Fibroblast of skin of abdomen (primary cell): ENCODE data around the gene BBS7.

ENCODE experiments used
- DNase-seq: peaks from one replicate; pipeline ENCODE4 v3.0.0-alpha.2; 2013

The BBS7 gene

GRCh38 chr4:121824950-121825349 is 45.3 kb downstream of the BBS7 start:
- DNase-seq: no peak

DNA sequence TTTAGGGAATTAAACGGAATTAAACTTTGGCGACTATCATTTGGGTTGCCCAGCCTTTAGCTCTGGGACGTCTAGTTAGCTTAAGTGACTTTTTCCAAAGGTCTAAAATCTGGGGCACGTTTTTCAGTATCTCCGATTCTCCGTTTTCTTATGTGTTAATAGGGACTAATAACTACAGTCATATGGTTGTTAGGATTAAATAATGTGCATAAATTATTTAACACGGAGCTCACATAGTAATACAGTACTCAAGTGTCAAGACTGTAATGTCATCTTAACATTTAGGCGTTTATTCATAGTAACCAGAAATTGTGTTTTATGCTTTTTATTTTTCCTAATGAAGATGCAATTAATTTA is 46.1 kb downstream of the BBS7 start:
- DNase-seq: no peak

DNA sequence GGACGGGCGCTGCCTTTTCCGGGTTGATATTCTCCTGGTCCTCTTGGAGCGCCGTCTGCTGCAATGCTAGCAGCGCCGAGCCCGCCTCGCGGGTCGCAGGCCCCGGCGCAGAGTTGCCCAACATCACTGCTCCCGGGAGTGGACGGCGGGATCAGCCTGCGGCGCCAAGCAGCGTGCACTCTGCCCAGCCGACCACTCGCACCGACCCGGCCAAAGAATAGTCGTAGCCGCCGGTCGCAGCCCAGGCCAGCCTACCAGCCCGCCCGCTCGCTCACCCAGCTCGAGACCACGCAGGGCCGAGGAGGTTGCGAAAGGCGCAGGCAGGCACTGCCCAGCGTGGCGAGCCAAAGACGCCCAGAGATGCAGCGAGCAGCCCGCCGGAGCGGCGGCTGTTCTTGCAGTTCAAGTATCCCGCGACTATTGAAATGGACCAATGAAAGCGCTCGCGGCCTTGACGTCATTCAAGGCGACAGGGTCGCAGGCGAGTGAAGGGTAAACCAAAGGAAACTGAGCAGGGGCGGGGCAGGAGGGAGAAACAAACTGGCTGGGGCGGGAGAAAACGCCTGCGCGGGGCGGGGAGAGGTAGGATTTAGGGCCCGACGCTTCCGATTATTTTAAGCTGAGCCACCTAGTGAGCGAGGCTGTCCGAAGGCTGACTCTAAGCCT is 46.6 kb downstream of the BBS7 start, which contains the start of gene CCNA2:
TSS of gene CCNA2 (minus strand) at position 379 of the 666 bp plus-strand sequence. CDS start at position 124, 255 bp downstream.
- DNase-seq: peak; percentile 97

GRCh38 chr4:121822796-121823504 is 47.3 kb downstream of the BBS7 start:
- DNase-seq: peak; percentile 27

- DNase-seq: no peak
Observed at GRCh38 chr4:121822047-121822446, 48.2 kb downstream of the BBS7 start.

DNA sequence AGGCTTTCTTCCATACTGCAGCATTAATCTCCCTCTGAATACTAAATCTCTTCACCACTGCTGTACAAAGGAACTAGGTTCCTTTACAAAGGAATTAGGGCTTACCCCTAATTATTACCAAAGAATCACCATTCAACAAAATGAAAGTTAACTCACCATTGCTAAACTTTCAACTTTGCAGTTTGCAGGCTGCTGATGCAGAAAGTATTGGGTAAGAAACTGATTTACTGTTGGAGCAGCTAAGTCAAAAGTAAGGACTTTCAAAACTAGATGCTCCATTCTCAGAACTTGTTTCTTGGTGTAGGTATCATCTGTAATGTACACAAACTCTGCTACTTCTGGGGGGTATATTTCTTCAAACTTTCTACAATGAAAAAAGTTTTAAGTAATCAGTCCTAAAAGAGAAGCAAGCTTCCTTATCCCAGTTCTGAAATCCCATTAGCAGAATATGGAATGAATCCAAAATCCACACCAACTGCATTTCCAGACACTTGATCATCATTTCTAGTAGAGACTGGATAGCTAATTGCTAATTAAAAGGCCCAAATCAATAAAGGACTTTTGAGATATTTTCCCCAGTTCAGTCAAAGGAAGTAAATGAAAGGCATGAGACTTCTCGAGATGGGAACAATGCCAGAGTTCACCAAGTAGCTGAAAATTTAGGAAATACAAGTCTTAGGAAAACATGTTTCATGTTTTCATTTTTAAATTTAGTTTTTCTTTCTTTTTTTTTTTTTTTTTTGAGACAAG is 50.9 kb downstream of the BBS7 start:
- DNase-seq: peak; percentile 51

GRCh38 chr4:121818215-121818614 is 52.1 kb downstream of the BBS7 start:
- DNase-seq: no peak

DNA sequence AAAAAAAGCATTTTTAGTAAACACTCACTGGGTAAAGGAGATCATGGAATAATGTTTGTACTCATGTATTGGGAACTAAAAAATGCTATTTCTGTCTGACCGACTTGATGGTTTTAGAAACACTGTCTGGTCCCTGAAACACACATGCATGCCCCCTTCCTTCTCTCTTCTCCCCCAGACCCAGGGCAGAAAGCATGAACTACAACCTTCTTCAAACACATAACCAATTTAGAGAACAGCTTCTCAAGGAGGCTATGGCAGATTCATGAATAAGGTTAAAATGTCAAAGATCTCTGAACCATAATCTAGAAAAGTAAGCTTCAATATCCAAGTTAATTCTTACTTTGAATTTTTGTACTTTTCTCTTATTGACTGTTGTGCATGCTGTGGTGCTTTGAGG is 52.6 kb downstream of the BBS7 start:
- DNase-seq: no peak

DNA sequence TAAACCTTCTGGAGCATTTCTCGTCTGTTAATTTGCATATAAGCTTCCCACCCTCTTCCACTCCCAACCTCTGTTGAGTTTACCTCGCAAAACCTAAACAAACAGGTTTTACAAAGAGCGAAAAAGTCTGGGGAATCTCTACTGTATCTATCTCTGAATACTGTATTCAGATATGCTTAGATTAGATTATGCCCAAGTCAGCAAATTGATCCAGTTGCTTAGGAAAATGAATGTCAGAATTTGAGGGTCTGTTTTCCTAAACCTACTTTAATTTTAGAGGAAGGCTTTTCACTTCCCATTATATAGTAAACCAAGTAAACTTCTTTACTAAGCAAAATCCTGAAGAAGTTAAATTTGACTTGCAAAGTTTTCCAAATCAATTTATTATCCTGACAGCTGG is 53.3 kb downstream of the BBS7 start:
- DNase-seq: no peak

- peak; percentile 44 for DNase-seq
Observed at GRCh38 chr4:121814756-121815155, 55.5 kb downstream of the BBS7 start.

DNA sequence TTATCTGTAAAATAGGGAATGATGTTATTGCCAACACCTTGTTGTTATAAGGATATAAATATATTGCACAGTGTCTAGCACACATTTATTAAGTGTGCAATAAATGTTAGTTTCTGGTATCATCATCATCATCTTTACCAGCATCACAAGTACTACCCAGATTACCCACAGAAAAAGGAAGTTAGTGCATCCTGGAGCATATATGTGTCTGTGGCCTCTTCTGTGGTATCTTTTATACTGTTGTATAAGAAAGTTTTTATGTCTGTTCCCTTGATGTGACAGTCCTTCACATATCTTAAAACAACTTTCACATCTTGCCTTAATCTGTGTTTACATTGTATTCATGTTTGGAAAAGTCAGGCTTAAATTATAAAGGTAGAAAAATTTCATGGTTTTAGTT is 59.2 kb downstream of the BBS7 start:
- DNase-seq: no peak

- DNase-seq: no peak
Observed at GRCh38 chr4:121806411-121806810, 63.9 kb downstream of the BBS7 start.

GRCh38 chr4:121801715-121802075 is 68.6 kb downstream of the BBS7 start:
- DNase-seq: no peak

- peak; percentile 96 for DNase-seq
Observed at GRCh38 chr4:121800961-121801714, 69.1 kb downstream of the BBS7 start, which contains the start of gene EXOSC9. Gene EXOSC9, plus strand, starts transcription at chr4:121801323. Its CDS starts 102 bp downstream, at chr4:121801425.

DNA sequence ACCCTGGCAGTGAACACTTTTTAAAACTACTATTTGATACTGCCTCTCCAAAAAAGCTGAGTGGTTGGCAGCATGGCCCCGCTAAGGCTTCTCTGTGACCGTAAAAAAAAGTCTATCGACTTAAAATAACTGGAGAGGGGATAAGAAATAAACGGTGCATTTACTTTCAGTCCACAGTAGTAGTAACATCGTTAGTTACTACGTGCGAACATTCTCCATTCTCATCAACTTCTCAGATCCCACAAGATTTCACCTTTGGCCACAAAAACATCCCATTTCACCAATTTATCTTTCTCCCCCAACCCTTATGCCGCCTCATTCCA is 69.7 kb downstream of the BBS7 start:
- no peak for DNase-seq

GRCh38 chr4:121799867-121800501 is 70.3 kb downstream of the BBS7 start:
- DNase-seq: no peak

DNA sequence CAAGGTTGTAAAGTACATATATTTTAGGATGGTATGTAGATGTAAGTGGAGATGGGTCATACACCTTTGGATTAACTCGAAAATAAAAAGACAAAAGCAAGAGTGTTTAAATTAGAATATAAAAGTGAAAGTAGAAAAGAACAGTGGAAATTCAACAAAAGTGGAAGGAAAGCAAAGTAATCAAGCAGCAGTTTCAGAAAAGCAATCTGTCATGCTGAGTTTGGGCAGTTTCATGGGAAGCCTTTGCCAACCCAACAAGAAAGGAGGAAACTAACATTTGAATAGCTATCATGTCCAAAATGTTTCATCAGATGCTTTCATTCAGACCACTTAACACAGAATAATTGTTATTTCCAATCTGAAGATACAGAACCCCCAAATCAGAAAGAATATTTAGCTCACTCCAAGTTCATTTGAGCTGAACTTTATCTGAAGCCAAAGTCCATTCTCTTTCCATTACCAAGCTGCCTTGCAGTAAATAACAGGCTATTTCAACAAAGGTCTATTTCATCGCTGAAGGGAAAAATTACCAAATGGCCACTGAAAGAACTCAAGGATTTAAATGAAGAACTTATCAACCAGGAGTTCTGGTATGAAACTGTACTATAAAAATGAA is 71.0 kb downstream of the BBS7 start:
- no peak for DNase-seq

DNA sequence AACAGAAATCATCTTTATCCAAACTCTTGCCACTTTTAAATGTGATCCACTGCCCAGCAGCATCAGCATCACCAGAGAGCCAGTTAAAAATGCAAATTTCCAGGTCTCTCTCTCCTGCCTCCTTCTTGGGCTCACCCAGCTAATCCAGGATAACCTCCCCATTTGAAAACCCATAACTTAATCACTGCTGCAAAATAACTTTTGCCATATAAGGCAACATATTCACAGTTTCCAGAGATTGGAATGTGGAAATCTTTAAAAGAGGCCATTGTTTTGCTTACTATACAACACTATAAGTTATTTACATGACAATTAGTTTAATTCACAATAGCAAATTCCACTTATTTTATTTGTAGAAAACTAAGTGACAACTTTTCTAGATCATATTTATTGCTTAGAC is 74.0 kb downstream of the BBS7 start:
- DNase-seq: peak; percentile 43

- DNase-seq: peak; percentile 44
Observed at GRCh38 chr4:121794505-121795188, 75.6 kb downstream of the BBS7 start.

DNA sequence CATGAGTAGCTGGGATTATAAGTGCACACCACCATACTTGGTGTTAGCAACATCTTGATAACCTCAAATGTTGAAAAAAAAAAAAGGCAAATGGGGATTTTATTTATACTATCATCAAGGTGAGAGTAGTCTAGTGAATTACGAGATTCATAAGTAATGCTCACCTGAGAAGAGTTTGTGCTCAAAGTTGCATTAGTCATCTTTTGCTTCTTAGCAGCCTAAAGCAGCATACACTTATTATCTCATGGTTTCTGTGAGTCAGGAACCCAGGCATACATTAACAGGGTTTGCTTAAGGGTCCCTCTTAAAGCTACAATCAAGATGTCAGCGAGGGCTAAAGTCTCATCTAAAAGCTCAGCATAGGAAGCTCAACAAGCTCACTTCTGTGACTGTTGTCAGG is 77.3 kb downstream of the BBS7 start:
- no peak for DNase-seq

DNA sequence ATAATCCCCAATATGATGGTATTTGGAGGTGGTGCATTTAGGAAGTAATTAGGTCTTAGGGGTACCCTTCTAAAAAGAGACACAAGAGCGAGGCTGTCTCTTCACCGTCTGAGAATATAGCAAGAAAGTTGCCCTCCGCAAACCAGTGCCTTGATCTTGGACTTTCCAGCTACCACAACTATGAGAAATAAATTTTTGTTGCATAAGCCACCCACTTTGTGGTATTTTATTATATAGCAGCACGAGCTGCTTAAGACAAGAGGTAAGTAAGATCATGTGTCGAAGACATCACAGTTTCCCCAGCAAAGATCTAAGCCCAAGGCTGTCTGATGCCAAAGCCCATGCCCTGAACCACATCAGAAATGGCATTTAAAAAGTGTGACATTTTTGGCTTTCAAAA is 78.8 kb downstream of the BBS7 start:
- peak; percentile 92 for DNase-seq
